Mucosa of descending colon (tissue), 3 donors: ENCODE results near the gene LRRFIP1. TPM values are rescaled to one million over a fixed set of nuclear protein-coding genes. Genes with fewer than 3 reads are reported as not detected.
A peak's percentile ranks its signal among the peaks of the same experiment; 100 is the strongest.

Experiments
- ATAC-seq: fragments of 200-7000 bp; cut with Tn5 transposase; one replicate; pipeline ENCODE4 v1.9.1; 2020; ENCODE audit warnings: mild to moderate bottlenecking, moderate library complexity
- DNase-seq, 3 donors: peaks; one replicate each; pipeline ENCODE4 v3.0.0-alpha.2; 2020
- H3K36me3 ChIP-seq: fragments of 200-600 bp; one replicate; pipeline ENCODE4 v1.8.0; 2021; ENCODE audit warnings: low read depth, mild to moderate bottlenecking
- H3K4me1 ChIP-seq: fragments of 200-600 bp; one replicate; pipeline ENCODE4 v1.8.0; 2021; ENCODE audit warnings: low read depth, mild to moderate bottlenecking
- H3K4me3 ChIP-seq: fragments of 200-600 bp; one replicate; pipeline ENCODE4 v1.8.0; 2021; ENCODE audit warnings: mild to moderate bottlenecking
- H3K9me3 ChIP-seq: fragments of 200-600 bp; one replicate; pipeline ENCODE4 v1.8.0; 2021; ENCODE audit warnings: mild to moderate bottlenecking
- CTCF ChIP-seq: fragments of 200-600 bp; IDR thresholded peaks from one replicate; pipeline ENCODE4 v1.8.0; 2022; ENCODE audit warnings: antibody characterized with exemption, mild to moderate bottlenecking
- intact Hi-C, 2 donors: fragments of 100-400 bp; cut with DNase I in 1 of 2; cut with micrococcal nuclease in 1 of 2; formaldehyde crosslinking; loops; one replicate each; pipeline versions ENCODE4 v1.11.0 to v1.11.1; 2022; cut with DNase I, micrococcal nuclease
- total RNA-seq, 3 donors: library from RNA; stranded (reverse); fragmentation: NEBNext Ultra II Directional in 2 of 3; extraction: Animal tissue kit (Norgen Biotek cat#: 25700) in 2 of 3; gene quantifications; one replicate each; pipeline versions ENCODE4 v1.2.1 to v1.2.4, GENCODE V29; 2021 to 2023
- donor health status: DM: no; HTN: no; CAD: no; lungs with moderate emphysema.
- donor health status: DM: no; HTN: no; CAD: no.
- donor health status: DM: no; HTN: yes; CAD: no.

The LRRFIP1 gene
- total RNA-seq, 3 donors from 2014 or later = 114 to 157 (median 120) TPM

- no peak overlapping the region for H3K4me3 ChIP-seq
- ATAC-seq (no peak), DNase-seq (no peak)
- intact Hi-C loops = no loop called here
- no peaks in the 10 kb centered on the region for H3K36me3 ChIP-seq
- no peak for TF ChIP-seq CTCF
- H3K9me3 ChIP-seq = no peaks in the 10 kb centered on the region
- peaks cover 22% of the 10 kb centered on the region for H3K4me1 ChIP-seq
Observed at GRCh38 chr2:237708961-237709360, 81.6 kb downstream of the LRRFIP1 start.

GRCh38 chr2:237711458-237712150, 84.2 kb downstream of the LRRFIP1 start:
- Histone ChIP-seq H3K4me1 (peaks cover 24% of the 10 kb centered on the region), H3K36me3 (no peaks in the 10 kb centered on the region), H3K9me3 (no peaks in the 10 kb centered on the region), H3K4me3 (no peak overlapping the region)
- intact Hi-C loops = no loop called here
- DNase-seq = no peak
- TF ChIP-seq CTCF = no peak
- ATAC-seq = no peak

- DNase-seq (no peak), ATAC-seq (no peak)
- no peak for TF ChIP-seq CTCF
- peaks cover 19% of the 10 kb centered on the region for H3K4me1 ChIP-seq
- no peaks in the 10 kb centered on the region for H3K36me3 ChIP-seq
- H3K9me3 ChIP-seq = no peaks in the 10 kb centered on the region
- intact Hi-C loops = no loop called here
- no peak overlapping the region for H3K4me3 ChIP-seq
Observed at GRCh38 chr2:237712477-237713377, 85.3 kb downstream of the LRRFIP1 start.

GRCh38 chr2:237714690-237715458, 87.5 kb downstream of the LRRFIP1 start:
- Histone ChIP-seq H3K4me3 (peak overlapping the region; percentile 1), H3K36me3 (no peaks in the 10 kb centered on the region), H3K4me1 (peaks cover 17% of the 10 kb centered on the region), H3K9me3 (no peaks in the 10 kb centered on the region)
- no peak for DNase-seq
- peak; percentile 67 for ATAC-seq
- intact Hi-C loops = no loop called here
- no peak for TF ChIP-seq CTCF

- DNase-seq = peak in 2 of 3 donors; percentile 71 to 73
- Histone ChIP-seq H3K9me3 (no peaks in the 10 kb centered on the region), H3K4me3 (peak overlapping the region; percentile 1), H3K4me1 (peaks cover 17% of the 10 kb centered on the region), H3K36me3 (no peaks in the 10 kb centered on the region)
- intact Hi-C loops = no loop called here
- peak; percentile 96 for ATAC-seq
- no peak for TF ChIP-seq CTCF
Observed at GRCh38 chr2:237715459-237715947, 88.1 kb downstream of the LRRFIP1 start.
